Fibroblast of lung (primary cell): ENCODE data around the gene CUL2.

Experiments
- CTCF ChIP-seq, 2 donors: IDR thresholded peaks in 1 of 2; conservative IDR thresholded peaks in 1 of 2; 1 replicate in 1 of 2; 2 replicates in 1 of 2; pipeline ENCODE4 v1.5.1; 2011 to 2012; ENCODE audit warnings: low read length in 2 of 2, control low read depth in 1 of 2, inconsistent platforms in 1 of 2, low read depth in 1 of 2, mild to moderate bottlenecking in 1 of 2
- EZH2 ChIP-seq: IDR thresholded peaks from 2 replicates; pipeline ENCODE4 v1.5.1; 2012; ENCODE audit warnings: low read length, control low read depth, mild to moderate bottlenecking; ENCODE audit errors: missing control alignments

- no peak for TF ChIP-seq CTCF (conservative IDR thresholded peaks at IDR 0.05 in 1 of 2, IDR thresholded peaks at IDR 0.05 in 1 of 2; ENCODE audit: low read depth in 1 of 2, low read length in 2 of 2)
- TF ChIP-seq EZH2: no peak
These were observed 34.0 kb downstream of the CUL2 start for GRCh38 chr10:35056133-35056532.
